Fibroblast of mammary gland (primary cell): ENCODE data around the gene HIVEP3.

Source experiments
- DNase-seq: peaks from one replicate; pipeline ENCODE4 v3.0.0-alpha.2; 2010; ENCODE audit warnings: low read depth
- H3K4me3 ChIP-seq: 2 replicates; pipeline ENCODE4 v1.5.1; 2011; ENCODE audit warnings: low read depth, mild to moderate bottlenecking, low read length, moderate library complexity; ENCODE audit not compliant: control insufficient read depth
- TF ChIP-seq, protein P1 (sequence below): conservative IDR thresholded peaks from 2 replicates; pipeline ENCODE4 v1.5.1; 2011; ENCODE audit warnings: low read depth, low read length, inconsistent platforms; ENCODE audit not compliant: control insufficient read depth, insufficient read depth

HIVEP3 gene

DNA sequence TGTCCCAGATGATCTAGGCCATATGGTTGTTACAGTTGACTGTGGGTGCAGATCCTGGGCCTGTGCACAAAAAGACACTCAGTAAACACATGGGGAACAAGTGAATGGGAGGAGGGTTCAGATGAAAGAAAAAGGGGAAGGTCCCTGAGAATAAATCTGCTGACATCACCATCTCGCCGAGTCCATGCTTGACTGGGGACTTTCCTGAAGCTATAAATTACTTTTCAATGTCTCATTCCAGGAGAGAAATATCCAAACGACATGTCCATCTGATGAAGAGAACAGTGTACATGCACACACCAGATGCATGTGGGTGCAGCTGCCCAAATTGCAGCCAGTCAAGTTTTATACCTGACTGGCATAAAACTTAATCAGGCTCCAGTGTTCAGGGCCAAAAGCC is 109.0 kb downstream of the HIVEP3 start:
- DNase-seq: no peak
- no peak overlapping the region for H3K4me3 ChIP-seq
- TF ChIP-seq, protein P1, sequence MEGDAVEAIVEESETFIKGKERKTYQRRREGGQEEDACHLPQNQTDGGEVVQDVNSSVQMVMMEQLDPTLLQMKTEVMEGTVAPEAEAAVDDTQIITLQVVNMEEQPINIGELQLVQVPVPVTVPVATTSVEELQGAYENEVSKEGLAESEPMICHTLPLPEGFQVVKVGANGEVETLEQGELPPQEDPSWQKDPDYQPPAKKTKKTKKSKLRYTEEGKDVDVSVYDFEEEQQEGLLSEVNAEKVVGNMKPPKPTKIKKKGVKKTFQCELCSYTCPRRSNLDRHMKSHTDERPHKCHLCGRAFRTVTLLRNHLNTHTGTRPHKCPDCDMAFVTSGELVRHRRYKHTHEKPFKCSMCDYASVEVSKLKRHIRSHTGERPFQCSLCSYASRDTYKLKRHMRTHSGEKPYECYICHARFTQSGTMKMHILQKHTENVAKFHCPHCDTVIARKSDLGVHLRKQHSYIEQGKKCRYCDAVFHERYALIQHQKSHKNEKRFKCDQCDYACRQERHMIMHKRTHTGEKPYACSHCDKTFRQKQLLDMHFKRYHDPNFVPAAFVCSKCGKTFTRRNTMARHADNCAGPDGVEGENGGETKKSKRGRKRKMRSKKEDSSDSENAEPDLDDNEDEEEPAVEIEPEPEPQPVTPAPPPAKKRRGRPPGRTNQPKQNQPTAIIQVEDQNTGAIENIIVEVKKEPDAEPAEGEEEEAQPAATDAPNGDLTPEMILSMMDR: no peak

DNA sequence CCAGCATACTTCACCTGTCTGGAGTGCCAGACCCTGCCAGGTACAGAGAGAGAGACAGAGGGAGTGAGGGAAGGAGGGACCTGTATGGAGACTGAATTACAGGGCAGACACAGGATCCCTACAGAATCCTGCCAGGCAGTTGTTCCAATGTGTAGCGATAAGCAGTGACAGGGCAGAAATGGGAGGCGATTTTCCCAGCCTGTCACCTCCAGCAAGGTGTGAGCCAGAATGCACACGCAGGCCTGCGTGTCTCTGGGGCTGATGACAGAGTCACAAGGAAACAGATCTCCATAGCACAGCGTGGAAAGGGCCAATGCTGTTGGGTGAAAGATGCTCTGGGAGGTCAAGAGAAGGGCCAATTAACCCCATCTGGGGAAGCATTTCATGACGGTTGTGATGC is 111.3 kb downstream of the HIVEP3 start:
- no peak for DNase-seq
- H3K4me3 ChIP-seq: no peak overlapping the region
- TF ChIP-seq, protein P1: no peak

DNA sequence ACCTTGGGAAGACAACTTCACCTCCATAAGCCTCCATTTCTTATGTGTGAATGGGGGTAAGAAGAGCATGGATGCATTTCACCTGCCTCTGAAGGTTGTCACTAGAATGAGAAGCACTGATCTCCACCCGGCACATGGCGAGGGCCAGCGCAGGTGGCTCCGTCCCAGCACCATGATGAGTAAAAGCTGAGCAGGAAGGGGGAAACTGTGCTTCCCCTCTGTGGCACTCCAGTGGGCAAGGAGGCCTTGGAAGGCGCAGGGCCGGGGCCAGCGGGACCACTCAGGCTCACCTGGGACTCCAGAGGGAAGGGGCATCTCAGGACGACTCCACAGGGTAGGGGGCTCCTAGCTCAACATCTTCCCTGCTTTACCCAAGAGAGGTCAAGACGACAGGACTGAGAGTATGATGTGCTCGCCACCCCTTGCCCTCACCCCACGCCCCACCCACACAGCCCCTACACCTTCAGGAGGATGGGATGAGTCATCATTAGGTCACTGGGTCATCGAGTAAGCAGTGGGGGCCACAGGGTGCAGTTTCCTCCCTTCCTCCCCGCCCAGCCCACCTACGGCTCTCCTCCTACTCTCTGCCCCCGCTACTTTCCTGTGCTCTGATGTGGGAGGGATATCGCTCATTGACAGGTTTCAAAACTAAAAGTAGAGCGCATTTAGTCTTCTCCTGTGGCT is 112.1 kb downstream of the HIVEP3 start:
- no peak for DNase-seq
- no peak overlapping the region for H3K4me3 ChIP-seq

DNA sequence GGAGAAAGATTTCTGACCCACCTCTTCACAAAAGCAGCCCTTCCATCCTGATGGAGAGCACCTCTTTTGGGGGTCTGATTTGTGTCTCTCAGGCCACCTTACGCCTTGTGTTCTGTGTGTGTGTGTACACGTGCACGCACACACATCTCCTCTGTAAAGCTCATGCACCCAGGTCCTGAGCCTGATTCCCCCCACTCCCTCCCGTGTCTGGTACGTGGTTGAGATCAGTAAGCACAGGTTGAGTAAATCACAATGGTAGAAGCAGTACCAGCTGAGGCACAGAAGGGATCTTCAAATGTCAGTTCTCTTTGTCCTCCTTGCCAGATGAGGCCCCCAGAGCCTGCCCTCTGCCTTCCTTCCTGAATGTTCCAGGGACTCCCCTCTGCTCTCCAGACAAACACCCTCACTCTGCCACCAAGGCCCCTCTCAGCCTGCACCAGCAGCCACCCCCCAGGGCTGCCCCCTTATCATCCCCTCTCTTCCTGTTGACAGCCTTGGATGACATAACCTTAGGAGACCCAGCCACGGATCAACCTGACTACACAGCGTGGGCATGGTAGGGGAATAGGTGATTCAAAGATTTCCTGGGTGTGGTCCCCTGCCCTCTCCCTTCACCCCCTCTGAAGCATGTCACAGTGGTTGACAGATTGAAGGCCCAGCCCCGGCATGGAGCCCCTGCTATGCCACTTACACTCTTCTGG is 112.8 kb downstream of the HIVEP3 start:
- no peak overlapping the region for H3K4me3 ChIP-seq
- no peak for DNase-seq
- TF ChIP-seq, protein P1: no peak

More for the DNA sequence above, 112.1 kb downstream of the HIVEP3 start:
- TF ChIP-seq, protein P1: no peak

DNA sequence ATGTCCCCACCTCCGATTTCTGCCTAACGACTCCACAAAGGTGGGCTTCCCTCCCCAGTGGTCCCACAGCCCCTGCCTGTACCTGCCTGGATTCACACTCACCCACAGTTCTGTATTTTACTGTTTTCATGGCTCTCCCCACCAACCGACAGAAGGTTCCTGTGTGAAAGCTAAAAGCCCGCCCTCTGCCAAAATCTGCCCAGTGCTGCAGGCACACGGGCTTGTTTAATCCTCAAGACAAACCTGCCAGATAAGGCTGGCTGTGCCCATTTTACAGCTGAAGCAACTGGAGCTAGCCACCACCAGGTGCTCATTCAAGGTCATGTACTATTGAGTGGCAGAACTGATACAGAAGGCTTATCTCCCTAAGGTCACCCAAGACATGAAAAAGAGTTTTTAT is 114.5 kb downstream of the HIVEP3 start:
- TF ChIP-seq, protein P1: no peak
- H3K4me3 ChIP-seq: no peak overlapping the region
- DNase-seq: no peak

DNA sequence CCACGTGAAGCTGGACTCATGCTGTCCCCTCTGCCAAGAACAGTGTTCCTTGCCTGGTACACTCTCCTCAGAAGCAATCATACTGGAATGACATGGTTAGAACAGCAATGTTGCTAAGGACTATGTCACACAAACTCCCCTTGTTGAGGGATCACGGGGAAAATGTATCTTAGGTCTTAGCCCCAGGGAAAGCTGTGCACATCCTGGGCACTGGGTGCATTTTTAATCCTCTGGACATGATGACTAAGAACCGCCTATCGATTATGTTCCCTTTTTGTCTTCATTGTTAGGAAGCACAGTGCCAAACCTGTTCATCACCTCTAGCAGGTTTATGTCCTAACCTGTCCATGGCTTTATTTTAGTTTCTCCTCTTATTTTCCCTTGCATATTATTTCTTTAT is 115.1 kb downstream of the HIVEP3 start:
- no peak for DNase-seq
- no peak overlapping the region for H3K4me3 ChIP-seq

More for the DNA sequence above, 115.1 kb downstream of the HIVEP3 start:
- TF ChIP-seq, protein P1: no peak
